Aorta (tissue), 5 donors: ENCODE measurements around the gene AKAP6. TPM values are rescaled to one million over a fixed set of nuclear protein-coding genes. Genes with fewer than 3 reads are reported as not detected.

Source experiments
- ATAC-seq: fragments of 200-7000 bp; cut with Tn5 transposase; one replicate; pipeline ENCODE4 v1.9.1; 2022; ENCODE audit warnings: moderate library complexity; ENCODE audit not compliant: low FRiP score
- DNase-seq, 2 donors: peaks; one replicate each; pipeline ENCODE4 v3.0.0-alpha.2; 2020
- H3K27ac ChIP-seq, 2 donors: one replicate each; pipeline ENCODE4 v1.5.1; 2013; ENCODE audit warnings: low read length in 2 of 2, mild to moderate bottlenecking in 2 of 2, moderate library complexity in 2 of 2, control low read depth in 1 of 2, inconsistent platforms in 1 of 2, low read depth in 1 of 2
- H3K27me3 ChIP-seq, 2 donors: one replicate each; pipeline ENCODE4 v1.6.1; 2013; ENCODE audit warnings: control low read depth in 1 of 2, low read length in 1 of 2, mild to moderate bottlenecking in 1 of 2, moderate library complexity in 1 of 2; ENCODE audit not compliant: insufficient read depth in 2 of 2, control insufficient read depth in 1 of 2
- H3K36me3 ChIP-seq, 2 donors: one replicate each; pipeline ENCODE4 v1.6.1; 2013; ENCODE audit warnings: control low read depth in 1 of 2, low read length in 1 of 2, mild to moderate bottlenecking in 1 of 2; ENCODE audit not compliant: insufficient read depth in 2 of 2, control insufficient read depth in 1 of 2
- H3K4me1 ChIP-seq, 2 donors: one replicate each; pipeline ENCODE4 v1.6.1; 2013; ENCODE audit warnings: low read length in 2 of 2, control low read depth in 1 of 2, mild to moderate bottlenecking in 1 of 2, moderate library complexity in 1 of 2; ENCODE audit not compliant: insufficient read depth in 2 of 2, control insufficient read depth in 1 of 2
- H3K4me3 ChIP-seq, 2 donors: one replicate each; pipeline ENCODE4 v1.5.1; 2013; ENCODE audit warnings: low read length in 2 of 2, control low read depth in 1 of 2, mild to moderate bottlenecking in 1 of 2
- H3K9me3 ChIP-seq: one replicate; pipeline ENCODE4 v1.6.1; 2013; ENCODE audit warnings: mild to moderate bottlenecking, low read length; ENCODE audit not compliant: control insufficient read depth
- WGBS, 2 donors: extraction: QIAGEN DNeasy Blood & Tissue Kit; methylation state at CpG; one replicate each; pipeline ENCODE4 v1.1.7; 2013; 5-methylcytosine and 5-hydroxymethylcytosine counted together
- intact Hi-C, 2 donors: fragments of 100-400 bp; cut with DNase I; formaldehyde crosslinking; loops; one replicate each; pipeline versions ENCODE4 v1.14.2 to v1.15.0; 2022
- polyA plus RNA-seq, 2 donors: library from polyadenylated mRNA; stranded (reverse); fragments of 200-250 nt; gene quantifications; one replicate each; pipeline ENCODE4 v1.2.3, GENCODE V29; 2013
- total RNA-seq, 2 donors: library from RNA; stranded (reverse); fragmentation: NEBNext Ultra II Directional; extraction: Animal tissue kit (Norgen Biotek cat#: 25700); gene quantifications; one replicate each; pipeline ENCODE4 v1.2.1, GENCODE V29; 2021
- donor health status: healthy with polysubstance abuse.
- donor health status: Bipolar disorder and iron deficiency.
- donor health status: DM: no; HTN: no; CAD: no.
- donor health status: DM: no; HTN: no; CAD: no.
- donor health status: DM: yes; HTN: yes; CAD: no.

Gene AKAP6
- total and polyA plus RNA-seq, 4 donors = 7.4 to 211 (median 46.6) TPM

DNA sequence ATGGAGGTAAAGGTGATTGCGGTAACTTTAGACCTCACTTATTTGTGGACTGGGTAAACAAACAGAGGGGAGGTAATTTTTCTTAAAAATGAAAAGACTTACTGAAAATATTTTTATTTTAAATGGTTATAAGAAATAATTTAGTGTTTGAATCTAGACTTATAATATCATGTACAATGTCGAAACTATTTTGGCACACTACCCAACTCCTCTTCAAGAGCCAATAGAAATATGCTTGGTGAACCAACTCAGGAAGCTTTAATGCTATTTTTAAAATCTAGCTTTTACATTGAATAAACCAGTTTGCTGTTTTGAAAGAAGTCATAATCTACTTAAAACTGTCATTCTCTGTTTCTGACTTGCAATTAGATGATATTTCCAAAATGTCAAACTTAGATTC, 433.8 kb downstream of the AKAP6 start:
- Histone ChIP-seq H3K9me3 (no peaks in the 10 kb centered on the region), H3K4me3 (no peak overlapping the region), H3K27me3 (no peaks in the 10 kb centered on the region), H3K4me1 (peaks cover 0 to 10% of the 10 kb centered on the region in 2 donors), H3K27ac (no peak overlapping the region), H3K36me3 (no peaks in the 10 kb centered on the region)
- intact Hi-C loops = no loop called here
- ATAC-seq = no peak
- no peak for DNase-seq
- 5 to 11% methylated on average over 2 of the region's 2 CpGs for WGBS, 2 donors

DNA sequence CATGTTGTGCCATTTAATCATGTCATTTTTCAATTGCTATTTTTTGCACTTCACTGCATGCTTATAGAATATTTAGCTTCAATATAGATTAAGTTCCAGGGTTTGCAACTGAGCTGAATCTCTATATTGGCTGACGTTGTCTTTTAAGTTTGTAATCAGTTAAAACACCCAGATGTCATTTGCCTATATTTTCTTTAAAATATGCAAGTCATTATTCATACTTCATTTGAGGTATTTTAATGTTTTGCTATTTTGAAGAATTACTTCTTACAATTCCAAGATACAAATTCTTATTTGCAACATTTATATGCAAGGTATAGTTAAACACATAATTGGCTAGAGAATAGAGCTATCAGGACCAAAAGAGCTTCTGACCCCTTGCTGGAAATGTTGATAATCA, 434.6 kb downstream of the AKAP6 start:
- Histone ChIP-seq H3K9me3 (no peaks in the 10 kb centered on the region), H3K36me3 (no peaks in the 10 kb centered on the region), H3K27ac (no peak overlapping the region), H3K4me3 (no peak overlapping the region), H3K27me3 (no peaks in the 10 kb centered on the region), H3K4me1 (peaks cover 0 to 7% of the 10 kb centered on the region in 2 donors)
- WGBS, 2 donors = 50% methylated on average over 1 of the region's 1 CpG
- ATAC-seq (no peak), DNase-seq (no peak)
- intact Hi-C loops = no loop called here

DNA sequence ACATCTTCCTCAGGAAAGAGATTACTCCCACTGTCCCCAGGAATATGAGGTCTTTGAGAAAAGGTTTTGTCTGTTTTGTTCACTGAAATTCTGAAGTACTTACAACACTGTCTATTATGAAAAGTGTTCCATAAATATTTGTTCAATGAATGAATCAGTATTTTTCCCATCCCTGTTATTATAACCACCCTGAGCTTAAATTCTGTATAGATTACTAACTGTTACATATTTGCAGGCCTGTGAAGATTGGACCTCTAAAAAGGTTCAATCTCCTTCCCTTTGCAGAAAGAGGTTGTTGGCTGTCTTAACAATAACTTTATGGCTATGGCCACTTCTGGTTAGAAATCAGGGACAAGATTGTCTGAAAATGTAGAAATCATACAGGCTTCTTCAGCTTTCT, 435.0 kb downstream of the AKAP6 start:
- H3K9me3 ChIP-seq = no peaks in the 10 kb centered on the region
- intact Hi-C loops = no loop called here
- no peak overlapping the region for H3K4me3 ChIP-seq
- ATAC-seq (no peak), DNase-seq (no peak)
- no peaks in the 10 kb centered on the region for H3K36me3 ChIP-seq
- no peaks in the 10 kb centered on the region for H3K27me3 ChIP-seq
- H3K27ac ChIP-seq = no peak overlapping the region
- H3K4me1 ChIP-seq = peaks cover 0 to 7% of the 10 kb centered on the region in 2 donors

DNA sequence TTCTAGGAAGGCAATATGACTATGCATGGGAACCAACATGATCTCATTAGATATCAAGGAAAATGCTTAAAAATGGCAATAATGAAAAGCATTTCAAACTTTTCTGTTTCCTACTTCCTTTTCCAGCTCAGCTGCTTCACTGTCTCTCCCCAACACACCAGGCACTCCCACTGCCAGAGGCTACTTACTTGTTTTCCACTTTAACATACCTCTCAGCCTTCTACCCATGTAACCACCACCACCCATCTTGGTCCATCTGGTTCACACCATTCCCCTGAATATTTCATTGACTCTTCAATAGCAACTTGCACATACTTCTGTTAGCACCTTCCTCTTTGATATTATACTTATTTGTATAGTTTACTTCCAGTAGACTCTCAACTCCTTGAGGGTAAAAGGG, 441.3 kb downstream of the AKAP6 start:
- H3K36me3 ChIP-seq = peaks cover 0 to 3% of the 10 kb centered on the region in 2 donors
- intact Hi-C loops = no loop called here

DNA sequence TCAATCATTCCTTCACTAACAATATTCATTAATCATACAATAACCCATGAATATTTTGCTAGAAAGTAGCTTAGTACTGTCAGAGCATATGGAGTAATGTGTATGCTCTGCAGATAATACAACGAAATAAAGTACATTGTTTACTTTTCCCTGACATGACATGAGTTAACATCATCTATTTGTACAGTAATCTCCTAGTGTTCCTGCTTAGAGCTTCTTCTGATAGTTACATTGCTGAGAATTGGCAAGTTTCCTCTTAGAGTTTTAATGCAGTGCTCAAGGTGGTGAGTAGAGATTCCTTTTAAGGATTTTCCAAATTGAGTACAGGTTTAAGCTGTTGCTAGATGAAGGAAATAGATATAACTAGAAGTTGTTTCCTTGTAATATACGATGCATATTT, 445.1 kb downstream of the AKAP6 start:
- 70 to 74% methylated on average over 2 of the region's 2 CpGs for WGBS, 2 donors
- intact Hi-C loops = no loop called here
- Histone ChIP-seq H3K4me3 (no peak overlapping the region), H3K27ac (no peak overlapping the region), H3K4me1 (no peaks in the 10 kb centered on the region), H3K36me3 (peaks cover 4 to 6% of the 10 kb centered on the region in 2 donors), H3K9me3 (no peaks in the 10 kb centered on the region), H3K27me3 (no peaks in the 10 kb centered on the region)
- no peak for DNase-seq
- no peak for ATAC-seq

More for the DNA sequence above, 441.3 kb downstream of the AKAP6 start:
- Histone ChIP-seq H3K4me1 (no peaks in the 10 kb centered on the region), H3K27ac (no peak overlapping the region), H3K27me3 (no peaks in the 10 kb centered on the region), H3K4me3 (no peak overlapping the region), H3K9me3 (no peaks in the 10 kb centered on the region)
- DNase-seq = no peak
- ATAC-seq = no peak

DNA sequence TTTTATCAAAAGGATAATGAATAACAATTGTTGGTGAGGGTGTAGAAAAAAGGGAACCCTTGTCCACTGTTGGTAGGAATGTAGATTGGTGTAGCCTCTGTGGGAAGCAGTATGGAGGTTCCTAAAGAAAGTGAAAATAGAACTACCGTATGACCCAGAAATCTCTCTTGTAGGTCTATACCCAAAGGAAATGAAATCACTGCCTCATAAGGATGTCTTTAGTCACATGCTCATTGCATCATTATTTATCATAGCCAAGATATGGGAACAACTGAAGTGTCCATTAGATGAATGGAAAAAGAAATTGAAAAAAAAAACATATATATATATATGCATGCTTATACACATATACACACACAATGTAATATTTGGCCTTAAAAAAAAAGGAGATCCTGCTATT, 450.7 kb downstream of the AKAP6 start:
- no peak for ATAC-seq
- no peaks in the 10 kb centered on the region for H3K9me3 ChIP-seq
- 90 to 97% methylated on average over 1 of the region's 1 CpG for WGBS, 2 donors

DNA sequence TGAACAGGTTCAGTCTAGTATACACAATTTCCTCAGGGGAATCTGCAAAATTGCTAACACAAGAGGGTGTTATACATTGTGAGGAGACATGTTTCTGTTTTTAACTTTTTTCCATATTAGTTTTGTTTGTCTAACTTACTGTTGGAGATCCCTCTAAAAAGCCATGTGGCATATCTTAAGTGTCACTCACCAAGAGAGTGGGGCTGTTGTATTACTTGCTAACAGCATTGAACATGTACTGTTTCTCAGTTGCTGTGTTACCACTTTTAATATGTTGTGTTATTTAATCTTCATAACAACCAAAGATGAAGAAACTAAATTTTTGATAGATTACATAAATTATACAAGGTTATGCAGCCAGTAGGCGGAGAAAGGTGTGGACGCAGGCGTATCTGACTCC, 455.3 kb downstream of the AKAP6 start:
- Histone ChIP-seq H3K27ac (no peak overlapping the region), H3K4me3 (no peak overlapping the region), H3K36me3 (no peaks in the 10 kb centered on the region), H3K4me1 (no peaks in the 10 kb centered on the region), H3K9me3 (no peaks in the 10 kb centered on the region), H3K27me3 (no peaks in the 10 kb centered on the region)
- no peak for DNase-seq
- WGBS, 2 donors = 92 to 94% methylated on average over 3 of the region's 3 CpGs
- no peak for ATAC-seq
- intact Hi-C loops = no loop called here

More for the DNA sequence above, 450.7 kb downstream of the AKAP6 start:
- no peak for DNase-seq
- no peak overlapping the region for H3K4me3 ChIP-seq
- no peaks in the 10 kb centered on the region for H3K27me3 ChIP-seq
- no peaks in the 10 kb centered on the region for H3K4me1 ChIP-seq
- peaks cover 4% of the 10 kb centered on the region in 2 donors for H3K36me3 ChIP-seq
- intact Hi-C loops = no loop called here
- no peak overlapping the region for H3K27ac ChIP-seq

DNA sequence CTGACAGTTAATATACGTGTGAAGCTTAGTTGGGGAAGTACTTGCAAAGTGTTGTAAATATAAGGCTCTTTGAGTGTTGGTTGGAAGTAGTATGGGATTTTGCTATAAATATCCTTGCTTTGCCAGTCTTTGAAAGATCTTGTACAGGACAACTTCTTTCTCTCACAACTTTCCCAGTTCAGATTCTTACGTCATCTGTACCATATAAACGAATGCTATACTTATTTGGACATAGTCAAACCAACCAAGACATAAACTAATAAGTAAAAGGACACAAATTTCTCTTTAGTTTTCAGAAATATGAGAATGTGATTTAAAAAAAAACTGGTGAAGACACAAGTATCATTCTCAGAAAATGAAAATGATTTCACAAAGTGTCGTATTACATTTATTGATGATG, 456.5 kb downstream of the AKAP6 start:
- 69% methylated on average over 4 of the region's 4 CpGs for WGBS, 2 donors

DNA sequence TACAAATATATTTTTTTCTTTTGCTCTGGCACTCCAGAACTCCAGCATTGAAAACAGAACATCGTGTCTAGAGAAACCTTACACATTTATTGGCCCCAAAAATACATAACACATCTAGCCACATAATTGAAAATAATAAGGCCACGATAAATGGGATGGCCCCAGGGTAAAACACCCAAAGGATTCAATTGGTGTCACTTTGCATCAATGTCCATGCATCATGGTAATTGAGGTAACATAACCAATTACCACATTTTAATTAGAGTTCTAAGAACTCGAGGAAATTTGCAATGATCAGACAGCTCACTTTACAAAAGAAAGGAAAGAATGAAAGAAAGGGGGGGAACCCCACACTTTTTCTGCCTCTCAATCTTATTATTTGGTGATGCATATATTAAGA, 457.8 kb downstream of the AKAP6 start:
- DNase-seq (no peak), ATAC-seq (no peak)
- WGBS, 2 donors = 49 to 50% methylated on average over 3 of the region's 3 CpGs
- Histone ChIP-seq H3K27me3 (no peaks in the 10 kb centered on the region), H3K27ac (no peak overlapping the region), H3K9me3 (no peaks in the 10 kb centered on the region), H3K4me3 (no peak overlapping the region), H3K4me1 (no peaks in the 10 kb centered on the region), H3K36me3 (no peaks in the 10 kb centered on the region)
- intact Hi-C loops = no loop called here

More for the DNA sequence above, 456.5 kb downstream of the AKAP6 start:
- no peak for DNase-seq
- Histone ChIP-seq H3K9me3 (no peaks in the 10 kb centered on the region), H3K27me3 (no peaks in the 10 kb centered on the region), H3K4me1 (no peaks in the 10 kb centered on the region), H3K36me3 (no peaks in the 10 kb centered on the region), H3K27ac (no peak overlapping the region), H3K4me3 (no peak overlapping the region)
- no peak for ATAC-seq
- intact Hi-C loops = no loop called here
